Activated CD8-positive, alpha-beta T cell treated with anti-CD3 and anti-CD28 coated beads for 36 hours (primary cell): ENCODE results near the gene CDH12. TPM values are rescaled to one million over a fixed set of nuclear protein-coding genes. Genes with fewer than 3 reads are reported as not detected.

Source experiments
- ATAC-seq: fragments of 200-7000 bp; cut with Tn5 transposase; one replicate; pipeline ENCODE4 v1.10.0; 2021; ENCODE audit warnings: mild to moderate bottlenecking, moderate library complexity
- CTCF ChIA-PET: fragments of 350-600 bp; sonication (Branson Sonifier 250); formaldehyde crosslinking; loops from one replicate; lab custom pipeline; 2021; ENCODE audit warnings: antibody characterized with exemption; lab: Charles Lee
- POLR2A ChIA-PET: fragments of 350-600 bp; sonication (Branson Sonifier 250); formaldehyde crosslinking; loops from one replicate; lab custom pipeline; 2021; ENCODE audit warnings: antibody characterized with exemption; lab: Charles Lee
- DNase-seq: peaks from one replicate; pipeline ENCODE4 v3.0.0-alpha.2; 2020
- H3K27ac Mint-ChIP-seq: one replicate; pipeline ENCODE4 v1.8.0; 2021; ENCODE audit warnings: mild to moderate bottlenecking, mixed read lengths
- H3K27me3 Mint-ChIP-seq: one replicate; pipeline ENCODE4 v1.8.0; 2021; ENCODE audit warnings: mixed read lengths
- H3K36me3 Mint-ChIP-seq: one replicate; pipeline ENCODE4 v1.8.0; 2021; ENCODE audit warnings: low read depth, mixed read lengths
- H3K4me1 Mint-ChIP-seq: one replicate; pipeline ENCODE4 v1.8.0; 2021; ENCODE audit warnings: low read depth, mixed read lengths
- H3K4me3 Mint-ChIP-seq: one replicate; pipeline ENCODE4 v1.8.0; 2021; ENCODE audit warnings: mild to moderate bottlenecking, moderate library complexity, mixed read lengths
- H3K9me3 Mint-ChIP-seq: one replicate; pipeline ENCODE4 v1.8.0; 2021; ENCODE audit warnings: mixed read lengths
- CTCF ChIP-seq: fragments of 200-600 bp; IDR thresholded peaks from one replicate; pipeline ENCODE4 v1.8.0; 2022; ENCODE audit warnings: antibody characterized with exemption, mild to moderate bottlenecking
- intact Hi-C: fragments of 100-400 bp; cut with micrococcal nuclease; formaldehyde crosslinking; loops from one replicate; pipeline ENCODE4 v1.10.0; 2022
- total RNA-seq, 2 experiments: library from RNA; stranded (reverse); gene quantifications; one replicate each; pipeline ENCODE4 v1.2.3, GENCODE V29; 2021

Gene CDH12
- total RNA-seq, 2 experiments from 2014 or later, result not detected

- Mint-ChIP-seq H3K27me3 (no peaks in the 10 kb centered on the region), H3K4me3 (no peak overlapping the region), H3K36me3 (no peaks in the 10 kb centered on the region), H3K9me3 (peaks cover 16% of the 10 kb centered on the region), H3K4me1 (no peaks in the 10 kb centered on the region), H3K27ac (no peak overlapping the region)
- ChIA-PET CTCF (no interaction called here), POLR2A (no interaction called here)
- ATAC-seq, result no peak
- no peak for DNase-seq
- no peak for TF ChIP-seq CTCF
- intact Hi-C loops, result no loop called here
These were observed 259.6 kb downstream of the CDH12 start for GRCh38 chr5:22593592-22593991.

GRCh38 chr5:22591461-22591860 lies 261.7 kb downstream of the CDH12 start:
- CTCF ChIA-PET, result no interaction called here
- Mint-ChIP-seq H3K4me1 (no peaks in the 10 kb centered on the region), H3K27ac (no peak overlapping the region), H3K4me3 (no peak overlapping the region), H3K36me3 (no peaks in the 10 kb centered on the region), H3K27me3 (no peaks in the 10 kb centered on the region), H3K9me3 (peaks cover 14% of the 10 kb centered on the region)
- POLR2A ChIA-PET, result no interaction called here
- intact Hi-C loops, result no loop called here
- DNase-seq, result no peak
- TF ChIP-seq CTCF, result no peak
- no peak for ATAC-seq

- Mint-ChIP-seq H3K27me3 (no peaks in the 10 kb centered on the region), H3K36me3 (no peaks in the 10 kb centered on the region), H3K4me1 (no peaks in the 10 kb centered on the region), H3K27ac (no peak overlapping the region), H3K9me3 (peaks cover 16% of the 10 kb centered on the region), H3K4me3 (no peak overlapping the region)
- TF ChIP-seq CTCF, result no peak
- ChIA-PET POLR2A (no interaction called here), CTCF (no interaction called here)
- intact Hi-C loops, result no loop called here
- DNase-seq (no peak), ATAC-seq (no peak)
These were observed 262.4 kb downstream of the CDH12 start for GRCh38 chr5:22590677-22591268.

- Mint-ChIP-seq H3K36me3 (no peaks in the 10 kb centered on the region), H3K27me3 (no peaks in the 10 kb centered on the region), H3K4me3 (no peak overlapping the region), H3K4me1 (no peaks in the 10 kb centered on the region), H3K27ac (no peak overlapping the region), H3K9me3 (no peaks in the 10 kb centered on the region)
- intact Hi-C loops, result no loop called here
- ATAC-seq, result no peak
- POLR2A ChIA-PET, result no interaction called here
- CTCF ChIA-PET, result no interaction called here
- no peak for TF ChIP-seq CTCF
- no peak for DNase-seq
These were observed 275.4 kb downstream of the CDH12 start for GRCh38 chr5:22577711-22578110.

- Mint-ChIP-seq H3K9me3 (no peaks in the 10 kb centered on the region), H3K4me3 (no peak overlapping the region), H3K36me3 (no peaks in the 10 kb centered on the region), H3K27ac (no peak overlapping the region), H3K4me1 (no peaks in the 10 kb centered on the region), H3K27me3 (no peaks in the 10 kb centered on the region)
- ChIA-PET POLR2A (no interaction called here), CTCF (interaction anchor here (0.6 kb wide), 1 partner anchor 299 kb away, joined by 3 read pairs; no protein-coding TSS in a partner anchor)
- intact Hi-C loops, result no loop called here
- ATAC-seq, result no peak
- DNase-seq, result no peak
- TF ChIP-seq CTCF, result no peak
These were observed 276.1 kb downstream of the CDH12 start for GRCh38 chr5:22577006-22577405.
